Measurements from ENCODE around the gene RAVER1. TPM values are rescaled to one million over a fixed set of nuclear protein-coding genes. Genes with fewer than 3 reads are reported as not detected.

The RAVER1 gene
- total and polyA plus RNA-seq, 10 of the 15 experiments (the other 5 are each of a cell fraction or from before 2014, with no cell fraction given), result 0.03 to 87.0 (median 12.1) TPM

DNA sequence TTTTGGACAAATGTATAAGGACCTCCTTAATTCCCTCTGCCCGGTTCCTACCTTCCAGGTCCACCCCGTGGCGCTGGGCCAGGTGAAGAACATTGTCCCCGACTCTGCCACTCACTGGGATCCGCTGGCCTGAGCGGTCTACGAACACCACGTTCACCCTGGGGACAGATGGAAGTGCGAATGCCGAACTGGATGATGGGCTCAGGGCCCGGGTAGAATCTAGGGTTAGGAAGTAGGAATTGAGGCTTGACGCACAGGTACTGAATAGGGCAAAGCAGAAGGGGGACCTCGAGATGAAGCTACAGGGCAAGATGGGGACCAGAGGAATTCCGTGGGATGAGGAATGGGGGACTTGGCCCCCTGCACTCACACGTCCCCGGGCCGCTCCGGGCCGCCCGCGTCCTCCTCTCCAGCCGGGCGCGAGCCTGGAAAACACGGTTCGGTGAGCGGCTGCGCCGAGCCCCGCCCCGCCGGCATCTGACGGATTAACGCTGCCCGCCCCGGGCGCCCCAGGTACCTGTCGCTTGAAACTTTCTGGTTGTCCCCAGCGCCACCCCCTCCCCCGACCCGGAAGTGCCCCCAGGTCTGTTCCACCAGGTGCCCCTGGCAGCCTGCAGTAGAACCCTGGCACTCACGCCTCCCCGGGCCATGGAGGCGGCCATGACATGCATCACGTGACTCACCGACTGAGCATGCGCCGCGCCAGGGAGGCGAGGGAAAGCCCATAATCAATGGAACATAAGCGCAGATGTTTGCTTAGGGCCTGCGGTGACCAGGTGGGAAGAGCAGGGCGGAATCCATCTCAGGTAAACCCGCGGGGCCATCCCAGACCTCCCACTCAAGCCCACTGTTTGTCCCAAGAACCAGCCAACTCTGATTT is 17.8 kb downstream of the RAVER1 start, which contains the start of gene FDX2 (continued):
- TF ChIP-seq, protein P1, sequence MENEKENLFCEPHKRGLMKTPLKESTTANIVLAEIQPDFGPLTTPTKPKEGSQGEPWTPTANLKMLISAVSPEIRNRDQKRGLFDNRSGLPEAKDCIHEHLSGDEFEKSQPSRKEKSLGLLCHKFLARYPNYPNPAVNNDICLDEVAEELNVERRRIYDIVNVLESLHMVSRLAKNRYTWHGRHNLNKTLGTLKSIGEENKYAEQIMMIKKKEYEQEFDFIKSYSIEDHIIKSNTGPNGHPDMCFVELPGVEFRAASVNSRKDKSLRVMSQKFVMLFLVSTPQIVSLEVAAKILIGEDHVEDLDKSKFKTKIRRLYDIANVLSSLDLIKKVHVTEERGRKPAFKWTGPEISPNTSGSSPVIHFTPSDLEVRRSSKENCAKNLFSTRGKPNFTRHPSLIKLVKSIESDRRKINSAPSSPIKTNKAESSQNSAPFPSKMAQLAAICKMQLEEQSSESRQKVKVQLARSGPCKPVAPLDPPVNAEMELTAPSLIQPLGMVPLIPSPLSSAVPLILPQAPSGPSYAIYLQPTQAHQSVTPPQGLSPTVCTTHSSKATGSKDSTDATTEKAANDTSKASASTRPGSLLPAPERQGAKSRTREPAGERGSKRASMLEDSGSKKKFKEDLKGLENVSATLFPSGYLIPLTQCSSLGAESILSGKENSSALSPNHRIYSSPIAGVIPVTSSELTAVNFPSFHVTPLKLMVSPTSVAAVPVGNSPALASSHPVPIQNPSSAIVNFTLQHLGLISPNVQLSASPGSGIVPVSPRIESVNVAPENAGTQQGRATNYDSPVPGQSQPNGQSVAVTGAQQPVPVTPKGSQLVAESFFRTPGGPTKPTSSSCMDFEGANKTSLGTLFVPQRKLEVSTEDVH (IDR thresholded peaks at IDR 0.05; ENCODE audit: low read depth, partially characterized antibody), result peak; percentile 43
- TF ChIP-seq, protein P2, sequence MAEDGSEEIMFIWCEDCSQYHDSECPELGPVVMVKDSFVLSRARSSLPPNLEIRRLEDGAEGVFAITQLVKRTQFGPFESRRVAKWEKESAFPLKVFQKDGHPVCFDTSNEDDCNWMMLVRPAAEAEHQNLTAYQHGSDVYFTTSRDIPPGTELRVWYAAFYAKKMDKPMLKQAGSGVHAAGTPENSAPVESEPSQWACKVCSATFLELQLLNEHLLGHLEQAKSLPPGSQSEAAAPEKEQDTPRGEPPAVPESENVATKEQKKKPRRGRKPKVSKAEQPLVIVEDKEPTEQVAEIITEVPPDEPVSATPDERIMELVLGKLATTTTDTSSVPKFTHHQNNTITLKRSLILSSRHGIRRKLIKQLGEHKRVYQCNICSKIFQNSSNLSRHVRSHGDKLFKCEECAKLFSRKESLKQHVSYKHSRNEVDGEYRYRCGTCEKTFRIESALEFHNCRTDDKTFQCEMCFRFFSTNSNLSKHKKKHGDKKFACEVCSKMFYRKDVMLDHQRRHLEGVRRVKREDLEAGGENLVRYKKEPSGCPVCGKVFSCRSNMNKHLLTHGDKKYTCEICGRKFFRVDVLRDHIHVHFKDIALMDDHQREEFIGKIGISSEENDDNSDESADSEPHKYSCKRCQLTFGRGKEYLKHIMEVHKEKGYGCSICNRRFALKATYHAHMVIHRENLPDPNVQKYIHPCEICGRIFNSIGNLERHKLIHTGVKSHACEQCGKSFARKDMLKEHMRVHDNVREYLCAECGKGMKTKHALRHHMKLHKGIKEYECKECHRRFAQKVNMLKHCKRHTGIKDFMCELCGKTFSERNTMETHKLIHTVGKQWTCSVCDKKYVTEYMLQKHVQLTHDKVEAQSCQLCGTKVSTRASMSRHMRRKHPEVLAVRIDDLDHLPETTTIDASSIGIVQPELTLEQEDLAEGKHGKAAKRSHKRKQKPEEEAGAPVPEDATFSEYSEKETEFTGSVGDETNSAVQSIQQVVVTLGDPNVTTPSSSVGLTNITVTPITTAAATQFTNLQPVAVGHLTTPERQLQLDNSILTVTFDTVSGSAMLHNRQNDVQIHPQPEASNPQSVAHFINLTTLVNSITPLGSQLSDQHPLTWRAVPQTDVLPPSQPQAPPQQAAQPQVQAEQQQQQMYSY (CRISPR knock-in tag; IDR thresholded peaks at IDR 0.05), result peak; percentile 91
- 0 out of 2 replicates have a peak, but pooled peaks have one; percentile 34 for TF ChIP-seq NBN (IDR thresholded peaks at IDR 0.05)
- no peak for TF ChIP-seq PAX8 (IDR thresholded peaks at IDR 0.05)
- TF ChIP-seq CREB1 (IDR thresholded peaks at IDR 0.05; ENCODE audit: low read depth), result no peak; the same call in 1 of the 2 replicates
- no peak for TF ChIP-seq FOXM1 (IDR thresholded peaks at IDR 0.05; ENCODE audit: low read depth, low read length)
- peak; percentile 47; the same call in 1 of the 2 replicates for TF ChIP-seq MTA3 (IDR thresholded peaks at IDR 0.05; ENCODE audit: borderline replicate concordance, low read length)
- no peak for TF ChIP-seq BCL11A (IDR thresholded peaks at IDR 0.05; ENCODE audit: low read depth, low read length)
- TF ChIP-seq BACH1 (IDR thresholded peaks at IDR 0.05; ENCODE audit: borderline replicate concordance), result peak; percentile 63; the same call in 1 of the 2 replicates
- TF ChIP-seq, protein P3, sequence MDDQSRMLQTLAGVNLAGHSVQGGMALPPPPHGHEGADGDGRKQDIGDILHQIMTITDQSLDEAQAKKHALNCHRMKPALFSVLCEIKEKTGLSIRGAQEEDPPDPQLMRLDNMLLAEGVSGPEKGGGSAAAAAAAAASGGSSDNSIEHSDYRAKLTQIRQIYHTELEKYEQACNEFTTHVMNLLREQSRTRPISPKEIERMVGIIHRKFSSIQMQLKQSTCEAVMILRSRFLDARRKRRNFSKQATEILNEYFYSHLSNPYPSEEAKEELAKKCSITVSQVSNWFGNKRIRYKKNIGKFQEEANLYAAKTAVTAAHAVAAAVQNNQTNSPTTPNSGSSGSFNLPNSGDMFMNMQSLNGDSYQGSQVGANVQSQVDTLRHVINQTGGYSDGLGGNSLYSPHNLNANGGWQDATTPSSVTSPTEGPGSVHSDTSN (IDR thresholded peaks at IDR 0.05; ENCODE audit: insufficient replicate concordance, low read depth, low read length), result no peak
- TF ChIP-seq IKZF2 (IDR thresholded peaks at IDR 0.05), result no peak
- TF ChIP-seq, protein P4, sequence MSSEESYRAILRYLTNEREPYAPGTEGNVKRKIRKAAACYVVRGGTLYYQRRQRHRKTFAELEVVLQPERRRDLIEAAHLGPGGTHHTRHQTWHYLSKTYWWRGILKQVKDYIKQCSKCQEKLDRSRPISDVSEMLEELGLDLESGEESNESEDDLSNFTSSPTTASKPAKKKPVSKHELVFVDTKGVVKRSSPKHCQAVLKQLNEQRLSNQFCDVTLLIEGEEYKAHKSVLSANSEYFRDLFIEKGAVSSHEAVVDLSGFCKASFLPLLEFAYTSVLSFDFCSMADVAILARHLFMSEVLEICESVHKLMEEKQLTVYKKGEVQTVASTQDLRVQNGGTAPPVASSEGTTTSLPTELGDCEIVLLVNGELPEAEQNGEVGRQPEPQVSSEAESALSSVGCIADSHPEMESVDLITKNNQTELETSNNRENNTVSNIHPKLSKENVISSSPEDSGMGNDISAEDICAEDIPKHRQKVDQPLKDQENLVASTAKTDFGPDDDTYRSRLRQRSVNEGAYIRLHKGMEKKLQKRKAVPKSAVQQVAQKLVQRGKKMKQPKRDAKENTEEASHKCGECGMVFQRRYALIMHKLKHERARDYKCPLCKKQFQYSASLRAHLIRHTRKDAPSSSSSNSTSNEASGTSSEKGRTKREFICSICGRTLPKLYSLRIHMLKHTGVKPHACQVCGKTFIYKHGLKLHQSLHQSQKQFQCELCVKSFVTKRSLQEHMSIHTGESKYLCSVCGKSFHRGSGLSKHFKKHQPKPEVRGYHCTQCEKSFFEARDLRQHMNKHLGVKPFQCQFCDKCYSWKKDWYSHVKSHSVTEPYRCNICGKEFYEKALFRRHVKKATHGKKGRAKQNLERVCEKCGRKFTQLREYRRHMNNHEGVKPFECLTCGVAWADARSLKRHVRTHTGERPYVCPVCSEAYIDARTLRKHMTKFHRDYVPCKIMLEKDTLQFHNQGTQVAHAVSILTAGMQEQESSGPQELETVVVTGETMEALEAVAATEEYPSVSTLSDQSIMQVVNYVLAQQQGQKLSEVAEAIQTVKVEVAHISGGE (CRISPR knock-in tag; IDR thresholded peaks at IDR 0.05), result peak; percentile 61
- no peak for TF ChIP-seq MYC (IDR thresholded peaks at IDR 0.05; ENCODE audit: insufficient read depth, insufficient read length, insufficient replicate concordance, low read length, severe bottlenecking)
- TF ChIP-seq POU2F2 (IDR thresholded peaks at IDR 0.05; ENCODE audit: borderline replicate concordance, low read depth, low read length), result peak; percentile 48; the same call in 1 of the 3 replicates
- TF ChIP-seq SIN3A (IDR thresholded peaks at IDR 0.05; ENCODE audit: low read depth, low read length), result peak; percentile 98
- TF ChIP-seq MTA2 (IDR thresholded peaks at IDR 0.05; ENCODE audit: low read depth), result no peak
- TF ChIP-seq RAD21 (IDR thresholded peaks at IDR 0.05; ENCODE audit: insufficient read depth, low read depth, low read length), result no peak
- no peak for TF ChIP-seq SREBF1 (IDR thresholded peaks at IDR 0.05; ENCODE audit: low read length)

All from GM12878 (cell line).